ENCODE measurements around the gene CPPED1. TPM values are rescaled to one million over a fixed set of nuclear protein-coding genes. Genes with fewer than 3 reads are reported as not detected.

Gene CPPED1
- total RNA-seq, 1 experiment from 2014 or later: 7.9 TPM

- no peaks in the 10 kb centered on the region for H3K36me3 Mint-ChIP-seq (ENCODE audit: insufficient read depth in 1 of 3, low read depth in 3 of 3)
- no peak overlapping the region for H3K14ac ChIP-seq (ENCODE audit: insufficient read depth, low read length)
- no peak overlapping the region for H2BK20ac ChIP-seq (ENCODE audit: low read depth, low read length, poor library complexity, severe bottlenecking)
- no peak overlapping the region for H2AK5ac ChIP-seq (ENCODE audit: insufficient read length, low read length)
- no peak overlapping the region for H3K4ac ChIP-seq (ENCODE audit: low read depth, low read length)
- no peak overlapping the region for H3K4me3 Mint-ChIP-seq
- no peak overlapping the region for H3K23ac ChIP-seq (ENCODE audit: insufficient read length, low read depth, low read length)
- H4K8ac ChIP-seq (replicated peaks; ENCODE audit: insufficient read length, low read depth, low read length): no peak overlapping the region
- H3K9me3 Mint-ChIP-seq: no peaks in the 10 kb centered on the region
- H3K79me2 ChIP-seq (ENCODE audit: insufficient read depth, low read length): no peaks in the 10 kb centered on the region
- H2AFZ ChIP-seq (ENCODE audit: low read length): no peak overlapping the region
- no peaks in the 10 kb centered on the region; the same call in 1 of the 2 replicates for H3K27me3 Mint-ChIP-seq (ENCODE audit: low read depth)
- DNase-seq: no peak
- H3K4me1 ChIP-seq (ENCODE audit: insufficient read depth, low read length): no peaks in the 10 kb centered on the region
- WGBS (ENCODE audit: extremely low coverage, insufficient read length, low lambda C conversion rate): no CpG with 5 or more reads among the region's 2 CpGs
- peaks cover 0 to 5% of the 10 kb centered on the region in 2 experiments; a peak in 2 of 4 replicates for H3K4me1 Mint-ChIP-seq
- no peaks in the 10 kb centered on the region for H3K27me3 ChIP-seq (ENCODE audit: insufficient read depth, low read length)
- no peak overlapping the region for H2BK120ac ChIP-seq (ENCODE audit: low read depth, low read length, poor library complexity, severe bottlenecking)
- no peak overlapping the region; a peak in 1 of 7 replicates for H3K27ac Mint-ChIP-seq
- no peaks in the 10 kb centered on the region for H4K20me1 ChIP-seq (ENCODE audit: control insufficient read depth, insufficient read depth, insufficient read length)
- H3K23me2 ChIP-seq (ENCODE audit: insufficient read length, low read depth, low read length, poor library complexity, severe bottlenecking): no peaks in the 10 kb centered on the region
- H3T11ph ChIP-seq (ENCODE audit: low read length): no peak overlapping the region
- H2BK12ac ChIP-seq (ENCODE audit: insufficient read length, low read depth, low read length): no peak overlapping the region
- no peaks in the 10 kb centered on the region for H3K79me1 ChIP-seq (ENCODE audit: insufficient read depth, low read depth, low read length, poor library complexity, severe bottlenecking)
- no peak overlapping the region for H4K5ac ChIP-seq (ENCODE audit: insufficient read length, low read depth, low read length)
- H2BK5ac ChIP-seq (ENCODE audit: insufficient read length, low read length): no peak overlapping the region
- H3K27ac ChIP-seq (ENCODE audit: insufficient read length, low read depth, low read length): no peak overlapping the region
- no peak for TF ChIP-seq CTCF (conservative IDR thresholded peaks at IDR 0.05)
- H2BK15ac ChIP-seq (ENCODE audit: low read depth, low read length): no peak overlapping the region
- no peak overlapping the region for H3K4me2 ChIP-seq (ENCODE audit: insufficient read depth, insufficient read length, low read length)
- no peak overlapping the region for H3K56ac ChIP-seq (ENCODE audit: insufficient read length, low read depth, low read length)
- no peak overlapping the region for H4K91ac ChIP-seq (ENCODE audit: insufficient read length, low read depth, low read length)
- H3K18ac ChIP-seq (ENCODE audit: insufficient read length, low read depth, low read length): no peak overlapping the region
- H3K9ac ChIP-seq (ENCODE audit: extremely low read depth, insufficient read length, low read length): no peak overlapping the region
- H3K9me3 ChIP-seq (ENCODE audit: control insufficient read depth, low read depth, low read length): no peaks in the 10 kb centered on the region
Measured at GRCh38 chr16:12649356-12649755, 154.3 kb downstream of the CPPED1 start.
